T-helper 9 cell (primary cell): ENCODE data around the gene LCN10.

Source experiments
- DNase-seq: peaks from one replicate; pipeline ENCODE4 v3.0.0-alpha.2; 2020

Gene LCN10

DNA sequence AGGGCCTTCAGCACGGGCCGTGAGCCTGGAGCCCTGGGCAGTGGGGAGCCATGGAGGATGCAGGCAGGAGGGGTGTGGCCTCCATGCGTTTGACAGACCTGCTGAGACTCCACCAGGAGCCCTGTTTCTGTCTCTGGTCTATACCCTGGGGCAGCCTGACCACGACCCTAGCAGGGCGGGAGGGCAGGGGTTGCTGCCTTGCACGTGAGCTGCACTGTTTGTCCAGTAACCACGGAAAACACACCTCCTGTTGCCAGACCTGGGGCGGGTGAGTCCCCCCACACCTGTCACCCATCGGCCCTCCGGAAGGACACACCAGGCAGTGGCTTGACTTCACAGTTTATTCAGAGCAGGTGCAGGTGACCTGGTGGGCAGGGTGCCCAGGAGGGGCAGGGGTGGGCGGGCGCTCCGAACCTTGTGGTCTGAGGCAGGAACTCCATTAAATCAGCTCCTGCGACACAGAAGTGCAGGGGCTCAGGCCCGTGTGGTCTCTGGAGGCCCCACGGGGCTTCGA lies 11.4 kb upstream of the LCN10 start:
- DNase-seq: no peak

DNA sequence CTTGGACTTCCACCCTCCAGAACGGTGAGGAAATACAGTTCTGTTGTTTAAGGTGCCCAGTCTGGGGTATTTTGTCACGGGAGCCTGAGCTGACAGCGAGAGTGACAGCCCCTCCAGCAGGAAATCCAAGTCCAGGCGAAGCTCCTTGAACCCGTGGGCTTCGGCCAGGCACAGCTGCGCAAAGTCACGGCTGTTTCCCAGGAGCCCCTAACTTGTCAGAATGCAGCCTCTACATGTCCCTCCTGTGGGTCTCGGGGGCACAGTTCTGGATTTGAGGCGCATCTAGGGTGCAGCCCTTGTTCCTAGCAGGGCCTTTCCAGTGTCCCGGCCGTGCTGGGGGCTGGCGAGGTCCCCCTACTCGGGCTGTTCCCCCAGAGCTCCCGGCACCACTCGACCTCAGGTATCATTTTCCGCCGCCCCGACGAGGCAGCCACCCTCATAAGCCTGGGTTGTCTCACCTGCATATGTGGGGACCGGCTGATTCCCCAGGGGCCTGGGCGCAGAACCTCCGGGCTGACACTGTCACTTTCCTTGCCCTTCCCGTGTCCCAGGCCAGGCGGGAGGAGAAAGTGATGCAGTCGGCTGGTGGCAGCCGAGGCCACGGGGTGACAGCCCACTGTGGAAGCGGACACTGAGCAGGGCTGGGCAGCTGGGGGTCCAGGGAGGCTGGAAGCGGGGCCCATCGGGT lies 10.8 kb upstream of the LCN10 start:
- no peak for DNase-seq

DNA sequence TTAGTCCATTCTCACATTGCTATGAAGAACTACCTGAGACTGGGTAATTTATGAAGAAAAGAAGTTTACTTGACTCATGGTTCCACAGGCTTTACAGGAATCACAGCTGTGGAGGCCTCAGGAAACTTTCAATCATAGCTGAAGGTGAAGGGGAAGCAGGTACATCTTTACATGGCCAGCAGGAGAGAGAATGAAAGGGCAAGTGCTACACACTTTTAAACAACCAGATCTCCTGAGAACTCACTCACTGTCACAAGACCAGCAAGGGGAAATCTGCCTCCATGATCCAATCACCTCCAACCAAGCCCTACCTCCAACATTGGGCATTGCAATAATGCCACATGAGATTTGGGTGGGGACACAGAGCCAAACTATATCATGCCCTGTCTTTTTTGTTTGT lies 9.1 kb upstream of the LCN10 start:
- DNase-seq: no peak

DNA sequence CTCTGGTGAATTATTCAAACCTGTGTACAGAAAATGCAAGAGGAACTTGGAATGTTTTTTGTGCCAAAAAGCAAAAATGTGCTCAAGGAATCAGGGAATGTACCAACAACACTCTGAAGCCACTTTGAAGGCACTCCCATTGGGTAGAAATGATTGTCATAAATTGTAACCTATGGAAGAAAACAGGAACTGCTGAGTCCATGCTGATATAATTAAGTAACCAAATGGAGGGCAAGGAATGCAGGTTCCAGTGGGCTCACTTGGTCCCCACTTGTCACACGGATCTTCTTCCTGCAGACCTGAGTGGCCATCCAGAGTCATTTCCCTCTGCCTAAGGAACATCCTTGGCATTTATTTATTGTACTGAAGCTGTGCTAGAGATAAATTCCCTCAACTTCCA lies 8.5 kb upstream of the LCN10 start:
- DNase-seq: no peak

DNA sequence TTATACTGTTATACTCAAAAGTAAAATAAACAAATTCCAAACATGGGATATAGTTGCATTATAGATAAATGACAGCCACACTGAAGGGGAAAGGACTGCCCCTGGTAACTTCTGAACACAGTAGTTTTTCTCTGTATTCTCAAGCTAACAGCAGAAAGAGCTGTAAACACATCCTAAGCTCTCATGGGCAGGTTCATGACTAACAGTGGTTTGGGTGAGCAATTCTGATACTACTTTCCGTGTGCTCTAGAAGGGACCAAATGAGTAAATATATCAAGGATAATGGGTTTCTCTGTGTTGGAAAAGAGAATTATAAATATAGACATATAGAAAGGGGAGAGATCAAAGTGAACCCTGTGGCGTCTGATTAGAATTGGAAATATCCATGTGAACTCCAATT lies 7.8 kb upstream of the LCN10 start:
- no peak for DNase-seq

DNA sequence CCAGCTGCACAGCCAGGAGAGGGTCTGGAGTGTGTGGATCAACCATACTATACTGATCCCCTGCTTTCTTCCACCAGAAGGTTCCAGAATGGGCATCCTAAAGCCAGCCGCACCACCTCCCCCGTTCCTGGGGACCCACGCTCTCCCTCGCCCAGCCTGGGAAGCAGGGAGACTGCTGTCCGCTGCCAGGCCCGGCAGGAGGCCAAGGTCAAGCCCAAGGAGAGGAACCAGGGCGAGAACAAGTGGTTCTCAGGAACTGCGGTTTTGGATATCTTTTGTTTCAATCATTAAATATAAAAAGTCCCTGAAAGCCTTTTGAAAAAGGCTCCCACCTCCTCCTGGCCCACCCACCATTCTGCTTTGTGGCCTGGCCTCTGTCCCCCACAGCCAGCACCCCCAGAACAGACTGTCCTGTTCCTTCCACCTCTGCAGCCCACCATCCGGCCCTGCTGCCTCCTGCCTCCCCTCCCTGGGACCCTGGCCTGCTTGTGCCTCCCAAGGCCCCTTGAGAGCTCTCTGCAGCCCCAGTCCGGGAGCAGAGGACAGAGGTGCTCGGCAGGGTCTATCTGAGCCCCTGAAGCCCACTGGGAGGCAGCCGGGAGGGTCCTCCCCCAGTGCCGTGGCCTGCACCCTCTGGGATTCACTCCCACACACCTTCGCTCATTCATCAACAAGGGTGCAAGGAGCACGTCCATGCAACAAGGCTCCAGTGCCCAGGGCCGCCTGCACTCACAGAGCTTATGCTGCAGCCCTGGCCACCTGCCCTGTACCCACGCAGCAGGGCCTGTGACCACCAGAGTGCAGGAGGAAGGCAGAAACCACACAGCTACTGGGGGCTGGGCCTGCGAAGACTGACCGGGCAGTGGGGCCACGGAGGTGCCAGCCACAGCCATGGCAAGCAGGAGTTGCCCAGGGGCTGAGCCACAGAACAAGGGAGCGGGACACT lies 6.2 kb upstream of the LCN10 start:
- no peak for DNase-seq

DNA sequence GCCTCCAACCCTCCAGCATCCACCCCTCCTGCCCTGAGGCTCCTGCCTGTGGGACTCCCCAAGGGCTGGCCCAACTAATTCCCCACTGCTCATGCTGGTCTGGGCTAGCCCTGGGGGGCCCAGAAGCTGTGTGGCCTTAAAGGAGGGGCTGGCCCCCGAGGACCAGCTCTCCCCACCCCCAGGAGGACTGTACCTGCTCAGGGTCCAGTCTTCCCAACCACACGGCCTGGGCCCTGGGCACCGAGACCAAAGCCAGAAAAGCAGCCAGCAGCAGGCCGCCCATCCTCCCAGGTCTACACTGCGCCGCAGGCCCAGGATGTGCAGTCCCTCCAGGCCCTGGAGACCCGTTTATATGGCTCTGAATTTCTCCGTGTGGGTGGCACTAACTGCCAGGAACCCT lies 5.5 kb upstream of the LCN10 start, which contains the start of gene LCN6:
TSS of gene LCN6 (minus strand) at position 325 of the 400 bp plus-strand sequence. CDS start at position 283, 42 bp downstream.
- DNase-seq: no peak

DNA sequence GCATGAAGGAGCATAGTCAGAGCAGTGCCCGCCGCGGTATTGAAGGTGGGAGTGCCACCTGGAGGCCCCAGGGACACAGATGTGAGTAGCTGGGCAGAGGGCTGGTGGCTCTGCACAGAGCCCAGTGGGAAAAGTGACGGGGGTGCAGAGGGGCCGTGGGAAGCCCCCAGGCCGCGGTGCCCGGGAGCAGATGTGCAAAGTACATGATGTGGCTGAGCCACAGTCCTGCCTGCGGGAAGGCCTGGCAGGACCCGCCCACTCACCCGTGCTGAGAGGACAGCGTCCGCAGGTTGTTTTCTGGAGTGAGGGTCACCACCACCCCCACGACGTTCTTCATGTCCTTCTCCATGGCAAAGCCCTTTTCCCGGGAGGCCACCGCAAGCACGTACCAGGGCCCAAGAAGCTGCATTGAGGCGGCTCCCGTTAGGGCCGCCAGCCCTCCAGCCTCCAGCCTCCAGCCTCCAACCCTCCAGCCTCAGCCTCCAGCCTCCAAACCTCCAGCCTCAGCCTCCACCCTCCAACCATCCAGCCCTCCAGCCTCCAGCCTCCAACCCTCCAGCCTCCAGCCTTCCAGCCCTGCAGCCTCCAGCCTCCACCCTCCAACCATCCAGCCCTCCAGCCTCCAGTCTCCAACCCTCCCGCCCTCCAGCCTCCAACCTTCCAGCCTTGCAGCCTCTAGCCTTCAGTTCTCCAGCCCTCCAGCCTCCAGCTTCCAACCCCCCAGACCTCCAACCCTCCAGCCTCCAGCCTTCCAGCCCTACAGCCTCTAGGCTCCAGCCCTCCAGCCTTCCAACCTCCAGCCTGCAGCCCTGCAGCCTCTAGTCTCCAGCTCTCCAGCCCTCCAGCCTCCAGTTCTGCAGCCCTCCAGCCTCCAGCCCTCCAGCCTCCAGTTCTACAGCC lies 4.7 kb upstream of the LCN10 start:
- DNase-seq: no peak

DNA sequence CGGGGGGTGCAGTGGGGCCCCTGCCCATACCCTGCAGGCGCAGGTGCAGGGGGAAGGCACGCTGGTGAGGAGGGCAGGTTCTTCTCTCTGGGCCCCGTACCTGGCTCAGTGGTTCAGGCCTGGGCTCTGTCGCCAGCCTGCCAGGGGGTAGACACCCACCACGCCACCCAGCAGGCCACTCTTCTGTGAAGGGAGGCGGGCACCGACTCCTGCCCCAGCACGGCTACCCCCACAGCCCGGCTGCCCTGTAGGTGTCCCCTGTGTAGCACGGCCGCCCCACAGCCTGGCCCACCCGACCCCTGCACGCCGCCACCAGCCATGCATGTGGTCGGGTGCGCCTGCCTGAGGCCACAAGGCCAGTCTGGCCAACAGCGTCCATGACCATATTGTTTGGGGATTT lies 3.9 kb upstream of the LCN10 start:
- DNase-seq: no peak

DNA sequence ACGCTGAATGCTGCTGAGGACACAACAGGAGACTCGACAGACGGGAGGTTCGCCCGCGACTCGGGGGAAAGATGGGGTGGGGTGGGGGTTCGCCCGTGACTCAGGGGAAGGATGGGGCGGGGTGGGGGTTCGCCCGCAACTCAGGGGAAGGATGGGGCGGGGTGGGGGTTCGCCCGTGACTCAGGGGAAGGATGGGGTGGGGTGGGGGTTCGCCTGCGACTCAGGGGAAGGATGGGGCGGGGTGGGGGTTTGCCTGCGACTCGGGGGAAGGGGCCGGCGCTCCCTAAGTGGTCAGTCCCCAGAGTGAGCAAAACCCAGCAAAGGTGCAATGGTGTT lies 3.4 kb upstream of the LCN10 start:
- no peak for DNase-seq

DNA sequence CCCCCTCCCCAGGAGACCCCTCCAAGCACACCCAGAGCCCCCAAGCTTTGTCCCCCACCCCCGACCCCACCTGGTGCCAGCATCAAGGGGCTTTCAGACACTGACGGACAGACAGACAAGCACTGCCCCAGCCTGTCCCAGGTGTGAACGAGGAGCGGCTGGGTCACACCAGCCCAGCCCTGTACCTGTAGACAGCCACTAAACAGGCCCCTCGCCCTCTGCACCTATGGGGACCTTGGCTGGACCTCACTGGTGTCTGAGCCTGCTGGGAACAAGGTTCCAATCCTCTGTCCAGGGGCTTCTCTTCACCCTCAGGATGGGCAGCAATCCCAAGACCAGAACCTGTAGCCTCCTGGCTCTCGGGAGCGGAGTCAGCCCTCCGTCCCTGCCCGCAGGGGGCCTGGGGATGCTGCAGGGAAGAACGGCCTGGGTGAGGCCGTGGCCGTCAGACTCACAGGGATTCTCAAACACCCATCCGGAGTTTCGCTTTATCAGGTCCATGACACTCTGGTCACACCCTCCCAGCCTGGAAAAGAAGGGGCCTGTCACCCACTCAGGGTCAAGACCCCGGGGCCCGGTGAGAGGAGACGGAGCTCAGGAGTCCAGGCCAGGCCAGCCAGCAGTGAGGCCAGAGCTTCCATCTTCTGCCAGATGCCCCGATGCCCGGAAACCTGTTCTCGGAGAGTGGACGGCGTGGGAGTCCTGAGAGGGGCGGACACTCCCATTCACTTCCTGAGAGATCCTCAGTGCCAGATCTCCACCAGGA lies 2.8 kb upstream of the LCN10 start:
- DNase-seq: no peak

DNA sequence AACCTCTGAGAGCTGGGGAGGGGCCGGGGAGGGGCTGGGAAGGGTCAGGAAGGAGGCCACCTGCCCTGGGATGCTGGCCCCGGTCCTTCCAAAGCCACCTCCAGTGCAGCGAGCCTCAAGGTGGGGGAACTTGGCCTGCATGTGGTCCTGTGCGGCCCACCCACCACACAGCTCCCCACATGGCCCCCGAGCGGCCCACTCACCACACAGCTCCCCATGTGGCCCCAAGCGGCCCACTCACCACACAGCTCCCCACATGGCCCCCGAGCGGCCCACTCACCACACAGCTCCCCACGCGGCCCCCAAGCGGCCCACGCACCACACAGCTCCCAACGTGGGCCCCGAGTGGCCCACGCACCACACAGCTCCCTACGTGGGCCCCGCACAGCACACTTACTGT lies 2.0 kb upstream of the LCN10 start:
- DNase-seq: no peak

DNA sequence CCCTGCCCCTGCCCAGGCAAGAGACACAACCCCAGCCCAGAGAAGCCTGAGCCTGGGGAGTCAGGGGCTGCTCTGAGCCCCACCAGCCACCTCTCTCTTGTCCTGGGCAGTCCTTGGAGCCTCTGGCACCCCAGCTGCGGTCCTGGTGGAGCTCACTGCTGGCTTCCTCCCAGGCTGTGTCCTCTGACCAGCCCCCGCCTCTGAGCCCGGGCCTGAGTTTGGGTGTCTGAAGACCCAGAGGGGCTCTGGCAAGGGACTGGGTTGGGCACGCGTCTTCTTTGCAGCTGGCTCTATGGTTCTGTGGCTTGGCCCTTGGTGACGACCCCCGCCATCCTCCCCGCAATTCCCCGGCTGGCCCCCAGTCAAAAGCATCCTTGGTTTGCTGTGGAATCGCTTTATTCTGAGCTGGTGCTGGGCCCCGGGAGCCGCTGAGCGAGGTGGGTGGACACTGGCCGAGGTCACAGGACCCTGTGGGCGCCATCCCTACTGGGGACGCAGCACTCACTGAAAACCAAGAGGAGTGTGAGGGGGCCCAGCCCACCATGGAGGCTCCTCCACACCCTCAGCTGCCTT lies 985 bp upstream of the LCN10 start:
- DNase-seq: no peak

DNA sequence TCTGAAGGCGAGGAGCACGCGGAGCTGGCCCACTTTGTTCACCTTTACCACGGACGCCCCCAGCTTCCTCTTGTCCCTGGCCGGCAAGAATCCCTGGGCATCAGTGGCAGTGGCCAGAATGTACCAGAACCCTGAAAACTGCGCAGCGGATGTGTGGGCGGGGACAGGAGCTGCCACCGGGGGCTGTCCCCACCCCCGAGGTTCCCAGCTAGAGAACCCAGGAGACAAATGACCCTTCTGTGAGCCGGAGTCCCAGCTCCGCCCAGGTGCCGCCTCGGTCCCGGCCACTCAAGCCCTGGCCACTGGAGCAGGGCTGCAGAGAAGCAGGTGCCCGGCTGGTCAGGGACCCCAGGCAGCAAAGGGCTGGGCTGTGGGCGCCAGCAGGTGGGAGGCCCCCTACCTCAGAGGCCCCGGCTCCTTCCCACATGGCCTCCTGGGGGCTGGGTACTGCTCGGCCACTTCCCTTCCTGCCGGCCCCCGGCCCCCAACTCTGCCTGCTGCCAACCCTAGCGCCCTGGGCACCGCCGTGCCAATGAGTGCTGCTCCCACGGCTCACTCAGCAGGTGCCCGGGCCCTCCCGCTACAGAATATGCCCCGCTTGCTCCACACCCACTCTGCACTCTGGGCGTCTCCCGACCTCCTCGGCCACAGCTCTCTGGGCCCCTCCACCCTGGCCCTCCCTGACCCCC lies 713 bp downstream of the LCN10 start:
- no peak for DNase-seq

DNA sequence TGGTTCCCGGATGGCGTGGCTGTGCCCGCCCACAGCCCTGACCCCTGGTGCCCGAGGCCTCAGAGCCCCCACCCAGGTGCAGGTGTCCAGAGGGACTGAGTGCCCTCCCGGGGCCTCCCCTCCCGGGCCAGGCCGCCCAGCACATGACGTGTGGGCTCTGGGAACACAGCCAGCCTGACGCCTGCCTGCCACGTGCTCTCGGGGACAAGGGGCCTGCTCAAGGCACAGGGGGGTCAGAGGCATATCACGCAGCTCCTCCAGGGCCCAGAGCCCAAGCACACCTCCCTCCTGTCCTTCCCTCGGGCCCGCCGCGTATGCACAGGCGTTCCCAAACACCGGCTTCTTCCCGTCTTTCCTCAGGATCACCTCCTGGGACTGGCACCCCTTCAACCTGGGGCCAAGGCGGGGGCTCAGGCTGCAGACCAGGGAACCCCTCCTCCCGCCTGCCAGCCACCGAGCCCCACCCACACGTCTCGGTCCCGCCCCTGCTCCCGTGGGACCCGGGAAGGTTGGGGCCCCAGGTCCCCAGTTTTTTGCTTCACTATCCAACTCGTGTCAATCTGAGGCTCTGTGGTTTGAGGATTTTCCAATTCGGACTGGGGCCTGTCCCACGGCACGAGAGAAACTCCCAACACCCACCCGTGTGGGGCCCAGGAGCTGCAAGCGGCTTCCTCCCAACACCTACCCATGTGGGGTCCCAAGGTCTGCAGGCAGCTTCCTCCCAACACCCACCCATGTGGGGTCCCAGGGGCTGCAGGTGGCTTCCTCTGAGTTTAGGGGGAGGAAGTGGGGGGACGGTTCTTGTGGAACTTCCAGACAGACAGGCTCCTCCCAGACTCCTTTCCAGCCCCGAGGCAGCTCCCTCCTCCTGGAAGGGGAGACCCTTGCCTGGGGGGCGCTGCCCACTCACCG lies 1.5 kb downstream of the LCN10 start:
- DNase-seq: no peak

DNA sequence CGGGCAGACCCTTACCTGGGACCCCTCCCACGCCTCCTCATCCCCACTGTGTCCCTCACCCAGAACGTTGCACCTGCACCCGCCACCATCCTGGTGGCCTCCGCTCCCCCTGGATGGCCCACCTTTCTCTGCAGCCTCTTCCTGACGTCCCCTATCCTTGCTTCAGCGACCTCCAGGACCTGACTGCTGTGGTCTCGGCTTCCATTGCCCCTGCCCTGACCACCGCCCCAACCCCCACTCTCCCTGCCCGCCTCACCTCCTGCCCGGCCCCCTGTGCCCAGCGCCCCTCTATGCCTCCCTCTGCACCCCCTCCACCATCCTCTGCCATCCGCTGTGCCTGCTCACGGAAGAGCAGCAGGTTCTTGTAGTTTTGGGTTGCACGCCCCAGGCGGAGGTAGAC lies 2.2 kb downstream of the LCN10 start:
- DNase-seq: no peak

DNA sequence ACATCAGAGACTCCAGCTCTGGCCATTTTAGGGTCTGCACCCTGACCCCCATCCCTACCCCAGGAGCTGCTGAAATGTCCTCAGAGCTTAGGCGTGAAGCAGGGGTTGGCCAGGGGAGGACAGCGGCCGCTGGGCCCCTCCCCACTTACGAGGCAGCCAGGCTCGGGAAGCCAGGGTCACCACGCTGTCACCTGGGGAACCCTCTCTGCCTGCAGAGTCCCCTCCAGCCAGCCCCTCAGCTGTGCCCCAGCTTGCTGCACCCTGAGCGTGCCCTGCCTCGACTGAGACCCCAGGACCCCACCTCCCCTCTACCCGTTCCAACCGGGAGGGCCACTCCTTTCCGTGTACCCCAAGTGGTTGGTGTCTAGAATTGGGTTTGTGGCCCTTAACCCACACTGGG lies 2.7 kb downstream of the LCN10 start:
- no peak for DNase-seq

DNA sequence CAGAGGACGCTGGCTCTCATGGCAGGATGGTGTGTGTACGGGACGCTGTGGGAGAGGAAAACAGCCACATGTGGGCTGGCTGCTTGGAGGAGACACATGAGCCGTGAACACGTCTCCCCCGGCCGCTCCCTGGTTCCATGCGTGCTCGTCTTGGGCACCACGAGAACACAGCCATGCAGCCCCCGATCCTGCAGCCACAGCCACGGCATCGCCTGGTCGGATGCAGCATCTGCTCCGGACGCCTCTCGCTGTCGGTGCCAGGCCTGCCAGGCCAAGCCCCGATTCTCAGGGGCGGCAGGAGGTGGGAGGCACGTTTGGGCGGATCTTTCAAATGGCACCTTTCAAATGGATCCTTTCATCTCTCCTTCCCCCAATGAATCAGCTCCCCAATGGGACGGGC lies 3.2 kb downstream of the LCN10 start:
- DNase-seq: no peak

DNA sequence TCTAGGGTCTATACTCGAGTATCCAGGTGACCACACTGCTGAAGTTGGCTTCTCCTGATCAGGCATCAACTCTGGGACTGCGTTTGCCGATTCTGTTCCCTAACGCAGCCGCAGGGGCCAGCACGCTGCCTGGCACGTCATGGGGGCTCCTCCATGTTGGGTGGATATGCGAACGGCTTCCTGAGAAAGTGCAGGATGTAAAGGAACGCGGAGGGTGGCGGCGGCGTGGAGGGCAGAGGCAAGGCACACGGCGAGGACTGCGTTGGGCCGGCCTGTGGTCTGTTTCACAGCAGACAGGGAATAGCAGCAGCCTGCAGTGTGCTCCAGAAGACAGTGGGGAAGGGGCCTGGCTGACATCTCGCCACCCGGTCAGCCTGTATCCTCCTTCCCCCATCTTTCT lies 3.8 kb downstream of the LCN10 start:
- DNase-seq: no peak

DNA sequence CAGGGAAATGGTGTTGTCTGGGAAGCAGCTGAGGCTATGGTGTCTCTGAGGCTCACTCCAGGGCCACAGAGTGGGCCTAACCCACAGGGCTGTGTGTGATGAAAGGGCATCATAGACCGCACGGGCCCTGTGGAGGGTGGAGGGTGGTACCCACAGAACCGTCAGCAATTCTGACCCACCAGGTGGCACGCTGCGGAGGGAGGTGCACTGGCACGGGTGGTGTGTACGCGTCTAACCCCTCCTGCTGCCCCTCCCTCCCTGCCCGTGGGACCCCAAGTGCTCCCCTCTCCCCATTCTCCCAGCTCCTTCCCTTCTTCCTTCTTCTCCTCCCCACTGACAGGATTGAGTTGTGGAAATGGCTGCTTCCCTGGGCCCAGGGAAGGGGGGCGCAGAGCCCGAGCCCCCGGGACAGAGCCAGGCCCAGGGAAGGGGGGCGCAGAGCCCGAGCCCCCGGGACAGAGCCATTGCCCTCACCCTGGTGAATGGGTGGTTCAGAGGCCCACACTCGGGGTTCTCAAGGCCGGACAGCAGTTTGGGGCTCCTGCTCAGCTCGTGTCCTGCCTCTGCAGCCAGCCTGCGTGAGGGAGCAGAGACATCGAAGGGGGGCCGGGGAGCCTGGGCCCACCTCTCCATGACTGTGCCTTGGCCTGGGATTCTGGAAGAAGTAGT lies 6.8 kb downstream of the LCN10 start:
- no peak for DNase-seq
